Tibial nerve (tissue), 4 donors: Measurements from ENCODE around the gene NPM1. TPM values are rescaled to one million over a fixed set of nuclear protein-coding genes. Genes with fewer than 3 reads are reported as not detected.

ENCODE experiments used
- DNase-seq, 2 donors: peaks; one replicate each; pipeline ENCODE4 v3.0.0-alpha.2; 2019; ENCODE audit warnings: low spot score in 2 of 2
- H3K27ac ChIP-seq, 4 donors: fragments of 200-600 bp; sonication (generic) in 3 of 4; one replicate each; pipeline ENCODE4 v1.5.1; 2017 to 2019; ENCODE audit warnings: mild to moderate bottlenecking in 1 of 4
- H3K27me3 ChIP-seq, 2 donors: fragments of 200-600 bp; sonication (generic) in 1 of 2; one replicate each; pipeline versions ENCODE4 v1.5.1 to v1.6.0; 2017 to 2019
- H3K36me3 ChIP-seq, 3 donors: fragments of 200-600 bp; sonication (generic); one replicate each; pipeline ENCODE4 v1.5.1; 2018 to 2019
- H3K4me1 ChIP-seq, 4 donors: fragments of 200-600 bp; sonication (generic) in 3 of 4; one replicate each; pipeline ENCODE4 v1.5.1; 2017 to 2019
- H3K4me3 ChIP-seq, 4 donors: fragments of 200-600 bp; sonication (generic) in 3 of 4; one replicate each; pipeline ENCODE4 v1.5.1; 2017 to 2019; ENCODE audit warnings: mild to moderate bottlenecking in 1 of 4, moderate library complexity in 1 of 4
- H3K9me3 ChIP-seq, 4 donors: fragments of 200-600 bp; sonication (generic) in 3 of 4; one replicate each; pipeline ENCODE4 v1.5.1; 2017 to 2019
- EP300 ChIP-seq, 2 donors: sonication (generic); formaldehyde crosslinking; IDR thresholded peaks; one replicate each; pipeline ENCODE4 v1.6.1; 2017; ENCODE audit warnings: antibody characterized with exemption in 2 of 2, mild to moderate bottlenecking in 1 of 2
- POLR2A ChIP-seq, 2 donors: fragments of 450-650 bp; IDR thresholded peaks; one replicate each; pipeline ENCODE4 v1.6.1; 2017; ENCODE audit warnings: antibody characterized with exemption in 2 of 2, mild to moderate bottlenecking in 2 of 2, moderate library complexity in 2 of 2
- WGBS, 2 donors: methylation state at CpG; one replicate each; pipeline ENCODE4 v1.1.5; 2018; 5-methylcytosine and 5-hydroxymethylcytosine counted together
- total RNA-seq, 4 donors: library from RNA; depleted of rRNA; stranded (reverse); fragments of >200 nt; gene quantifications; one replicate each; pipeline ENCODE4 v1.1.0, GENCODE V29; 2016
- TF ChIP-seq, protein P1 (sequence below), 5 experiments: fragments of 200-600 bp in 3 of 5; fragments of 450-650 bp in 2 of 5; sonication (generic) in 3 of 5; IDR thresholded peaks; one replicate each; pipeline ENCODE4 v1.5.1; 2016 to 2019; ENCODE audit warnings: antibody characterized with exemption in 5 of 5, mild to moderate bottlenecking in 3 of 5, moderate library complexity in 2 of 5

Gene NPM1
- total RNA-seq, 4 donors from 2014 or later, result 422 to 496 (median 444) TPM

DNA sequence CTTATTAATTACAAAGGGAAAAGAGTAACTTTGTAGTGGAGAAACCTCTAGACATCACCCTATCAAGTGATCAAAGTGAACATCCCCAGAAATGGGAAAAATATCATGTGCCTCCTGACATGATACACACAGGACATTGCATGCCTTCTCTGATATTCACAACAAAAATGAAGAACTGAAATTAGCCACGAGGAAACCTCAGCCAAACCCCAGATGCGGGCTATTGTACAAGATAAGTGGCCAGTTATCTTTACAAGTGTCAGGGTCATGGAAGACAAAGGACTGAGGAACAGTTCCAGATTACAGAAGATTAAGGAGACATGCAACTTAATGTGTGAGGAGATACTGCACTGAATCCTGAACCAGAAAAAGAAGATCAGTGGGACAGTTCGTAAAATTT lies 23.8 kb upstream of the NPM1 start:
- TF ChIP-seq, protein P1, sequence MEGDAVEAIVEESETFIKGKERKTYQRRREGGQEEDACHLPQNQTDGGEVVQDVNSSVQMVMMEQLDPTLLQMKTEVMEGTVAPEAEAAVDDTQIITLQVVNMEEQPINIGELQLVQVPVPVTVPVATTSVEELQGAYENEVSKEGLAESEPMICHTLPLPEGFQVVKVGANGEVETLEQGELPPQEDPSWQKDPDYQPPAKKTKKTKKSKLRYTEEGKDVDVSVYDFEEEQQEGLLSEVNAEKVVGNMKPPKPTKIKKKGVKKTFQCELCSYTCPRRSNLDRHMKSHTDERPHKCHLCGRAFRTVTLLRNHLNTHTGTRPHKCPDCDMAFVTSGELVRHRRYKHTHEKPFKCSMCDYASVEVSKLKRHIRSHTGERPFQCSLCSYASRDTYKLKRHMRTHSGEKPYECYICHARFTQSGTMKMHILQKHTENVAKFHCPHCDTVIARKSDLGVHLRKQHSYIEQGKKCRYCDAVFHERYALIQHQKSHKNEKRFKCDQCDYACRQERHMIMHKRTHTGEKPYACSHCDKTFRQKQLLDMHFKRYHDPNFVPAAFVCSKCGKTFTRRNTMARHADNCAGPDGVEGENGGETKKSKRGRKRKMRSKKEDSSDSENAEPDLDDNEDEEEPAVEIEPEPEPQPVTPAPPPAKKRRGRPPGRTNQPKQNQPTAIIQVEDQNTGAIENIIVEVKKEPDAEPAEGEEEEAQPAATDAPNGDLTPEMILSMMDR (IDR thresholded peaks at IDR 0.05), result no peak
- TF ChIP-seq EP300 (IDR thresholded peaks at IDR 0.05) (no peak), POLR2A (IDR thresholded peaks at IDR 0.05) (no peak)
- WGBS, 2 donors, result 52 to 58% methylated on average over 3 of the region's 3 CpGs
- H3K27ac ChIP-seq, result no peak overlapping the region
- H3K9me3 ChIP-seq, result no peaks in the 10 kb centered on the region
- no peaks in the 10 kb centered on the region for H3K4me1 ChIP-seq
- H3K36me3 ChIP-seq, result no peaks in the 10 kb centered on the region
- H3K27me3 ChIP-seq, result no peaks in the 10 kb centered on the region
- H3K4me3 ChIP-seq, result no peak overlapping the region
- no peak for DNase-seq

DNA sequence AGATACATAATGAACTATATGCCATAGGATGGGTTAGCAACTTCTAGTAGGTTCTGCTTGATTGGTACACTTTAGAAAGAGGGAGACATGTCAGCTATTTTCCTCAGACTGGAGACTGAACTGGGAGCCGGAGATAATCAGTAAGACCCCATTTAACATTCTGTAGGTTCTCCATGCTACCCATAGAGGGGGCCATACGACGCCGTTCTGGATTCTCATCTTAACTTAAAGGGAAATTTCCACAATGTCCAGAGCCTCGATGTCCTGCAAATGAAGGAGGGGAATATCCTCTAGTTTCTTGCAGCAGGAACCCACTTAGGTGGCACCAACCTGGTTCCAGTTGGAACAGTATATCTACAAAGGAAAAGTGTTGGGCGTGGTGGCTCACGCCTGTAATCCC lies 22.3 kb upstream of the NPM1 start:
- no peaks in the 10 kb centered on the region for H3K9me3 ChIP-seq
- WGBS, 2 donors, result 40 to 45% methylated on average over 7 of the region's 7 CpGs
- no peak for DNase-seq
- no peaks in the 10 kb centered on the region for H3K27me3 ChIP-seq
- no peak overlapping the region for H3K4me3 ChIP-seq
- no peaks in the 10 kb centered on the region for H3K36me3 ChIP-seq
- TF ChIP-seq, protein P1 (IDR thresholded peaks at IDR 0.05), result no peak
- TF ChIP-seq POLR2A (IDR thresholded peaks at IDR 0.05), result no peak
- no peak for TF ChIP-seq EP300 (IDR thresholded peaks at IDR 0.05)
- H3K27ac ChIP-seq, result no peak overlapping the region
- no peaks in the 10 kb centered on the region for H3K4me1 ChIP-seq

DNA sequence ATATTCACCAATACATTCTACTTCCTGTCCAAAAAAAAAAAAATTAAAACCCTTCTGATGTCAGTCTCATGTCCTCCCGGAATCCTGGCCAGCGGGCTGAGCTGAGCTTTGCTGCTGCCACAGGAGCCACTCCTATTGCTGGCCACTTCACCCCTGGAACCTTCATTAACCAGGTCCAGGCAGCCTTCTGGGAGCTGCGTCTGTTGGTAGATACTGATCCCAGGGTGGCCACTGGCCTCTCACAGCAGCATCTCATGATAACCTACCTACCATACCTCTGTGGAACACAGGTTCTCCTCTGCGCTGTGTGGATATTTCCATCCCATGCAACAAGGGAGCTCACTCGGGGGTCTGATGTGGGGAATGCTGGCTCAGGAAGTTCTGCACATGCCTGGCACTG lies 21.0 kb upstream of the NPM1 start:
- H3K36me3 ChIP-seq, result no peaks in the 10 kb centered on the region
- 79 to 81% methylated on average over 4 to 5 of the region's 5 CpGs for WGBS, 2 donors
- H3K27me3 ChIP-seq, result peaks cover 0 to 5% of the 10 kb centered on the region in 2 donors
- TF ChIP-seq, protein P1 (IDR thresholded peaks at IDR 0.05), result no peak
- no peak for TF ChIP-seq EP300 (IDR thresholded peaks at IDR 0.05)
- no peak for TF ChIP-seq POLR2A (IDR thresholded peaks at IDR 0.05)
- no peak for DNase-seq
- no peaks in the 10 kb centered on the region for H3K4me1 ChIP-seq
- H3K4me3 ChIP-seq, result no peak overlapping the region
- no peaks in the 10 kb centered on the region for H3K9me3 ChIP-seq
- H3K27ac ChIP-seq, result no peak overlapping the region

GRCh38 chr5:171367424-171368370 lies 20.0 kb upstream of the NPM1 start:
- Histone ChIP-seq H3K27me3 (peaks cover 0 to 10% of the 10 kb centered on the region in 2 donors), H3K4me1 (no peaks in the 10 kb centered on the region), H3K36me3 (no peaks in the 10 kb centered on the region), H3K4me3 (no peak overlapping the region), H3K27ac (no peak overlapping the region), H3K9me3 (no peaks in the 10 kb centered on the region)
- 72 to 84% methylated on average over 16 of the region's 16 CpGs for WGBS, 2 donors
- TF ChIP-seq POLR2A (IDR thresholded peaks at IDR 0.05) (no peak), EP300 (IDR thresholded peaks at IDR 0.05) (no peak)
- TF ChIP-seq, protein P1 (IDR thresholded peaks at IDR 0.05), result no peak
- no peak for DNase-seq

- no peak for DNase-seq
- H3K27ac ChIP-seq, result no peak overlapping the region
- H3K9me3 ChIP-seq, result no peaks in the 10 kb centered on the region
- WGBS, 2 donors, result 91 to 92% methylated on average over 6 of the region's 6 CpGs
- H3K27me3 ChIP-seq, result peaks cover 0 to 10% of the 10 kb centered on the region in 2 donors
- H3K36me3 ChIP-seq, result no peaks in the 10 kb centered on the region
- H3K4me1 ChIP-seq, result no peaks in the 10 kb centered on the region
- H3K4me3 ChIP-seq, result no peak overlapping the region
- TF ChIP-seq POLR2A (IDR thresholded peaks at IDR 0.05) (no peak), EP300 (IDR thresholded peaks at IDR 0.05) (no peak)
- TF ChIP-seq, protein P1 (IDR thresholded peaks at IDR 0.05), result no peak
Observed at GRCh38 chr5:171369056-171369455, 18.6 kb upstream of the NPM1 start.
